Endothelial cell of umbilical vein (primary cell): ENCODE measurements around the gene AARS2.

Experiments
- CTCF ChIP-seq, 2 donors: IDR thresholded peaks; 1 replicate in 1 of 2; 2 replicates in 1 of 2; pipeline ENCODE4 v1.5.1; 2011; ENCODE audit warnings: low read length in 2 of 2, mild to moderate bottlenecking in 2 of 2, moderate library complexity in 2 of 2, control low read depth in 1 of 2, inconsistent platforms in 1 of 2, low read depth in 1 of 2; ENCODE audit not compliant: insufficient read depth in 1 of 2; ENCODE audit errors: extremely low read depth in 1 of 2
- EZH2 ChIP-seq: IDR thresholded peaks from 2 replicates; pipeline ENCODE4 v1.6.1; 2012; ENCODE audit warnings: borderline replicate concordance, low read depth, mild to moderate bottlenecking, moderate library complexity, low read length, inconsistent platforms; ENCODE audit not compliant: severe bottlenecking
- MAX ChIP-seq: IDR thresholded peaks from 2 replicates; pipeline ENCODE4 v1.6.1; 2011; ENCODE audit not compliant: insufficient read depth, insufficient read length
- POLR2A ChIP-seq: IDR thresholded peaks from 2 replicates; pipeline ENCODE4 v1.6.1; 2012; ENCODE audit warnings: low read depth, mild to moderate bottlenecking, control low read depth, low read length

GRCh38 chr6:44335631-44336030, 22.5 kb upstream of the AARS2 start:
- no peak for TF ChIP-seq POLR2A
- TF ChIP-seq CTCF (IDR thresholded peaks at IDR 0.05; ENCODE audit: extremely low read depth in 1 of 2, insufficient read depth in 1 of 2, low read depth in 1 of 2, low read length in 2 of 2) = no peak
- TF ChIP-seq MAX = no peak
- TF ChIP-seq EZH2 = no peak
